ENCODE results near the gene BAMBI.

BAMBI gene

GRCh38 chr10:28716748-28717147, 39.4 kb downstream of the BAMBI start:
- Histone ChIP-seq H3F3A (ENCODE audit: insufficient read depth, low read length) (no peaks in the 10 kb centered on the region), H3K9me2 (replicated peaks; ENCODE audit: insufficient read depth, low read length) (no peaks in the 10 kb centered on the region), H3K27ac (ENCODE audit: low read length) (no peak overlapping the region), H4K20me1 (ENCODE audit: insufficient read depth, low read length) (no peaks in the 10 kb centered on the region), H3K36me3 (replicated peaks; ENCODE audit: insufficient read depth, low read length) (no peaks in the 10 kb centered on the region), H2AFZ (ENCODE audit: low read length) (no peak overlapping the region), H3K4me3 (ENCODE audit: low read length) (no peak overlapping the region), H3K9me3 (replicated peaks; ENCODE audit: insufficient read depth, low read length) (no peaks in the 10 kb centered on the region), H3K79me2 (ENCODE audit: low read length) (no peaks in the 10 kb centered on the region), H3K9ac (ENCODE audit: low read length) (no peak overlapping the region), H3K4me2 (ENCODE audit: low read depth, low read length) (no peak overlapping the region), H3K27me3 (replicated peaks; ENCODE audit: insufficient read depth, low read length) (no peaks in the 10 kb centered on the region), H3K4me1 (ENCODE audit: low read length) (no peaks in the 10 kb centered on the region)
- DNase-seq = no peak
- TF ChIP-seq EZH2 (optimal IDR thresholded peaks at IDR 0.05; ENCODE audit: low read depth, low read length) (no peak), CTCF (IDR thresholded peaks at IDR 0.05; ENCODE audit: low read length) (no peak), EZH2phosphoT487 (IDR thresholded peaks at IDR 0.05; ENCODE audit: low read length) (no peak)

- no peaks in the 10 kb centered on the region for H3K27me3 ChIP-seq (replicated peaks; ENCODE audit: insufficient read depth, low read length)
- H3F3A ChIP-seq (ENCODE audit: insufficient read depth, low read length) = no peaks in the 10 kb centered on the region
- no peak overlapping the region for H3K4me2 ChIP-seq (ENCODE audit: low read depth, low read length)
- no peaks in the 10 kb centered on the region for H3K79me2 ChIP-seq (ENCODE audit: low read length)
- H3K9me3 ChIP-seq (replicated peaks; ENCODE audit: insufficient read depth, low read length) = no peaks in the 10 kb centered on the region
- H3K9me2 ChIP-seq (replicated peaks; ENCODE audit: insufficient read depth, low read length) = no peaks in the 10 kb centered on the region
- no peaks in the 10 kb centered on the region for H3K4me1 ChIP-seq (ENCODE audit: low read length)
- no peak overlapping the region for H2AFZ ChIP-seq (ENCODE audit: low read length)
- H3K27ac ChIP-seq (ENCODE audit: low read length) = no peak overlapping the region
- no peaks in the 10 kb centered on the region for H4K20me1 ChIP-seq (ENCODE audit: insufficient read depth, low read length)
- DNase-seq = no peak
- H3K4me3 ChIP-seq (ENCODE audit: low read length) = no peak overlapping the region
- no peak overlapping the region for H3K9ac ChIP-seq (ENCODE audit: low read length)
- TF ChIP-seq EZH2 (optimal IDR thresholded peaks at IDR 0.05; ENCODE audit: low read depth, low read length) (no peak), EZH2phosphoT487 (IDR thresholded peaks at IDR 0.05; ENCODE audit: low read length) (no peak), CTCF (IDR thresholded peaks at IDR 0.05; ENCODE audit: low read length) (no peak)
- no peaks in the 10 kb centered on the region for H3K36me3 ChIP-seq (replicated peaks; ENCODE audit: insufficient read depth, low read length)
Observed at GRCh38 chr10:28717656-28718201, 40.4 kb downstream of the BAMBI start.

GRCh38 chr10:28719789-28720436, 42.6 kb downstream of the BAMBI start:
- H4K20me1 ChIP-seq (ENCODE audit: insufficient read depth, low read length) = no peaks in the 10 kb centered on the region
- no peaks in the 10 kb centered on the region for H3F3A ChIP-seq (ENCODE audit: insufficient read depth, low read length)
- H3K4me1 ChIP-seq (ENCODE audit: low read length) = no peaks in the 10 kb centered on the region
- DNase-seq = no peak
- no peak overlapping the region for H3K27ac ChIP-seq (ENCODE audit: low read length)
- H3K4me2 ChIP-seq (ENCODE audit: low read depth, low read length) = no peak overlapping the region
- H3K9ac ChIP-seq (ENCODE audit: low read length) = no peak overlapping the region
- no peak overlapping the region for H2AFZ ChIP-seq (ENCODE audit: low read length)
- H3K36me3 ChIP-seq (replicated peaks; ENCODE audit: insufficient read depth, low read length) = no peaks in the 10 kb centered on the region
- no peak overlapping the region for H3K4me3 ChIP-seq (ENCODE audit: low read length)
- H3K9me3 ChIP-seq (replicated peaks; ENCODE audit: insufficient read depth, low read length) = no peaks in the 10 kb centered on the region
- H3K9me2 ChIP-seq (replicated peaks; ENCODE audit: insufficient read depth, low read length) = no peaks in the 10 kb centered on the region
- no peaks in the 10 kb centered on the region for H3K27me3 ChIP-seq (replicated peaks; ENCODE audit: insufficient read depth, low read length)
- H3K79me2 ChIP-seq (ENCODE audit: low read length) = no peaks in the 10 kb centered on the region
- TF ChIP-seq EZH2 (optimal IDR thresholded peaks at IDR 0.05; ENCODE audit: low read depth, low read length) = no peak
- TF ChIP-seq EZH2phosphoT487 (IDR thresholded peaks at IDR 0.05; ENCODE audit: low read length) = no peak
- TF ChIP-seq CTCF (IDR thresholded peaks at IDR 0.05; ENCODE audit: low read length) = no peak
